ENCODE results near the gene ARHGEF11.

The ARHGEF11 gene

DNA sequence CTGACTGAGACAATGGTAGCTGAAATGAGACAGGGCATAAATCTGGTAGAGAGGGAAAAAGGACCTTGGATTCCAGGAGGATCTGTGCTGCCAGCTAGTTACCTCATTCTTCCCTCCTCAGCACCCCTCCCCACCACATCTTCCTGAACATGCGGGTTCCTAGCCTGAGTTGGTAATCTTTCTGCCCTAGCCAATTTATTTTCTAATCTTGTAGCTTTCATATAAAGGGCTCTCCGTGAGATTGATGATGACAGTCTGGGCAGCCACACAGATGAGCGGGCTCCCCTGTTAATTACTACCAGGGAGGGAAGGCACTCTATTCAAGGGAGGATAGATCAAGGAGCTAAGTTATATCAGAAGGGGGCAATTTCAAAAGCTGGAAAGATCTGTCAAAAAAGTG, 20.2 kb downstream of the ARHGEF11 start:
- Histone ChIP-seq H3K4me3 (ENCODE audit: low read length) (no peak overlapping the region), H3K9ac (ENCODE audit: low read depth, low read length) (no peak overlapping the region), H3K36me3 (ENCODE audit: insufficient read depth, low read length) (no peaks in the 10 kb centered on the region), H3K4me1 (ENCODE audit: control insufficient read depth, insufficient read depth, low read length) (no peaks in the 10 kb centered on the region), H3K9me3 (replicated peaks; ENCODE audit: low read length) (peaks cover 9% of the 10 kb centered on the region), H3K4me2 (ENCODE audit: low read length) (no peak overlapping the region), H3K27me3 (ENCODE audit: control insufficient read depth, insufficient read depth, low read length) (no peaks in the 10 kb centered on the region)

DNA sequence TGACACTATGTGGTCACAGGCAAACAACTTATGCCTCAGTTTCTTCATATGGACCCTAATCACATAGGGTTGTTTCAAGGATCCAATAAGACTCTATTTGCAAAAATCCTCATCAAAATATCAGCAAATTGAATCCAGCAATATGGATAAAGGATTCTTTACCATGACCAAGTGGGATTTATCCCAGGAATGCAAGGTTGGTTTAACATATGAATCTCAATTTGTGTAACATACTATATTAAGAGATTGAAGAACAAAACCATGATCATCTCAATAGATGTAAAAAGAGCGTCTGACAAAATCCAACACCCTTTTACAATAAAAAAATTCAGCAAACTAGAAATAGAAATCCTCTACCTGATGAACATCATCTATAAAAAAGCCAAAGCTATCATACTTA, 23.9 kb downstream of the ARHGEF11 start:
- H3K4me1 ChIP-seq (ENCODE audit: control insufficient read depth, insufficient read depth, low read length): no peaks in the 10 kb centered on the region
- no peak overlapping the region for H3K4me3 ChIP-seq (ENCODE audit: low read length)
- H3K9ac ChIP-seq (ENCODE audit: low read depth, low read length): no peak overlapping the region
- no peak overlapping the region for H3K4me2 ChIP-seq (ENCODE audit: low read length)
- peaks cover 11% of the 10 kb centered on the region for H3K9me3 ChIP-seq (replicated peaks; ENCODE audit: low read length)
- no peaks in the 10 kb centered on the region for H3K36me3 ChIP-seq (ENCODE audit: insufficient read depth, low read length)
- H3K27me3 ChIP-seq (ENCODE audit: control insufficient read depth, insufficient read depth, low read length): no peaks in the 10 kb centered on the region

DNA sequence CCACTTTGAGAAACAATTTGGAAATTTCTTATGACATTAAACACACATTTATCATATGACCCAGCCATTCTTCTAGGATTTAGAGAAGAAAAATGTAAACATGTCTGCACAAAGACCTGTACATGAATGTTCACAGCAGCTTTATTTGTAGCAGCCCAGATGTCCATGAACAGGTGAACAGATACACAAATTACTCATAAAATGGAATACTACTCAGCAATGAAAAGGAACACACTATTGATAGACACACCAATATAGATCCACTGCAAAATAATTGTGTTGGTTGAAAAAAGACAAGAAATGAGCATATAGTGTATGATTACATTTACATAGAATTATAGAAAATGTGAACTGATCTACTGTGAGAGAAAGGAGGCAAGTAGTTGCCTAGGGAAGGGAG, 26.1 kb downstream of the ARHGEF11 start:
- Histone ChIP-seq H3K27me3 (ENCODE audit: control insufficient read depth, insufficient read depth, low read length) (no peaks in the 10 kb centered on the region), H3K9ac (ENCODE audit: low read depth, low read length) (no peak overlapping the region), H3K4me3 (ENCODE audit: low read length) (no peak overlapping the region), H3K4me2 (ENCODE audit: low read length) (no peak overlapping the region), H3K9me3 (replicated peaks; ENCODE audit: low read length) (peaks cover 11% of the 10 kb centered on the region), H3K36me3 (ENCODE audit: insufficient read depth, low read length) (no peaks in the 10 kb centered on the region), H3K4me1 (ENCODE audit: control insufficient read depth, insufficient read depth, low read length) (no peaks in the 10 kb centered on the region)

DNA sequence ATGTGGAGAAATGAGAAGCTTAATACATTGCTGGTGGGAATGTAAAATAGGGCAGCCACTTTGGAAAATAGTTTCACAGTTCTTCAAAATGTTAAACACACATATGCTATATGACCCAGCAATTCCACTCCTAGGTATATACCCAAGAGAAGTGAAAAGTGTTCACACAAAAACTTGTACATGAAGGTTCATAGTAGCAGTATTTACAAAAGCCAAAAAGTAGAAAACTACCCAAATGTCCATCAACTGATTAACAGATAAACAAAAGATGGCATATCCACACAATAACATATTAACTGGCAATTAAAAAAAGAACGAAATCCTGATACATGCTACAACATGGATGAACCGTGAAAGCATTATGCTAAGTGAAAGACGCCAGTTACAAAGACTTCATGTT, 33.7 kb downstream of the ARHGEF11 start:
- no peak overlapping the region for H3K4me3 ChIP-seq (ENCODE audit: low read length)
- H3K9me3 ChIP-seq (replicated peaks; ENCODE audit: low read length): no peaks in the 10 kb centered on the region
- no peaks in the 10 kb centered on the region for H3K36me3 ChIP-seq (ENCODE audit: insufficient read depth, low read length)
- peaks cover 6% of the 10 kb centered on the region for H3K4me1 ChIP-seq (ENCODE audit: control insufficient read depth, insufficient read depth, low read length)
- no peak overlapping the region for H3K4me2 ChIP-seq (ENCODE audit: low read length)
- H3K9ac ChIP-seq (ENCODE audit: low read depth, low read length): no peak overlapping the region
- H3K27me3 ChIP-seq (ENCODE audit: control insufficient read depth, insufficient read depth, low read length): no peaks in the 10 kb centered on the region

DNA sequence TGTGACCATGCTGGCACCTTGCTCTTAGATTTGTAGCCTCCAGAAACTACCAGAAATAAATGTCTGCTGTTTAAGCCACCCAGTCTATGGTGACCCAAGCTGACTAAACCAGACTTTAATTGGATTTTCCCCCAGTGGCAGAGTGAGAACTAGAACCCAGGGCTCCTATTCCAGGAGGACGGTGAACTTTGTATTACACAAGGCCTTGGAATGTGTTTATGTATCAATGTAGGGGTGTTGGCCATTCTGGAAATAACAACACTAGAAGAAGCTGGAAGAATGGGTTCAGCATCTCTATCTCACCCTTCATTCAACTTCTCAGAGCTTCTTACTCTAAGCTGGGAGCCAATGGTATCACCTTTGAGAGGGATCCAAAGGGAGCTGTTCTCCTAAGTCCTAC, 37.0 kb downstream of the ARHGEF11 start:
- no peak overlapping the region for H3K9ac ChIP-seq (ENCODE audit: low read depth, low read length)
- H3K36me3 ChIP-seq (ENCODE audit: insufficient read depth, low read length): no peaks in the 10 kb centered on the region
- H3K27me3 ChIP-seq (ENCODE audit: control insufficient read depth, insufficient read depth, low read length): no peaks in the 10 kb centered on the region
- peaks cover 6% of the 10 kb centered on the region for H3K4me1 ChIP-seq (ENCODE audit: control insufficient read depth, insufficient read depth, low read length)
- H3K4me3 ChIP-seq (ENCODE audit: low read length): no peak overlapping the region
- H3K9me3 ChIP-seq (replicated peaks; ENCODE audit: low read length): no peaks in the 10 kb centered on the region
- no peak overlapping the region for H3K4me2 ChIP-seq (ENCODE audit: low read length)

DNA sequence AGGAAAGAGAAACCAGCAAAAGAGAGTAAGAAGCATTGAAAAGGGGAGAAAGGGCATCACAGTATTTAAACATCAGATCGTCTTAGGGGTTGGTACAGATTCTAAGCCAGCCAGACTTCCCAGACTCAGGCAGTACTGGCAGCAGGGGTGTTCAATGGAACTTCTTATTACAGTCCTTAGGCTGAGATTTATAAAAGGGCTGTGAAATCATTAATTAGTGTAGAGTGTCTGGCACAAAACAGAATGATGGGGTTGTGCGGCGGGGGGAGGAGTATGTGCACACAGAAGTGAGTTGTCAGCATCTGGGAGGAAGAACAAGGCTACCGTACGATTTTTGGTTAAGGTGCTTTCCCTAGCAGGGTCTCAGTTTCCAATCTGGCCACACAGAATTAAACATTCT, 38.2 kb downstream of the ARHGEF11 start:
- H3K27me3 ChIP-seq (ENCODE audit: control insufficient read depth, insufficient read depth, low read length): no peaks in the 10 kb centered on the region
- no peak overlapping the region for H3K9ac ChIP-seq (ENCODE audit: low read depth, low read length)
- no peak overlapping the region for H3K4me2 ChIP-seq (ENCODE audit: low read length)
- H3K36me3 ChIP-seq (ENCODE audit: insufficient read depth, low read length): no peaks in the 10 kb centered on the region
- H3K4me3 ChIP-seq (ENCODE audit: low read length): no peak overlapping the region
- H3K9me3 ChIP-seq (replicated peaks; ENCODE audit: low read length): no peaks in the 10 kb centered on the region
- H3K4me1 ChIP-seq (ENCODE audit: control insufficient read depth, insufficient read depth, low read length): peaks cover 6% of the 10 kb centered on the region

DNA sequence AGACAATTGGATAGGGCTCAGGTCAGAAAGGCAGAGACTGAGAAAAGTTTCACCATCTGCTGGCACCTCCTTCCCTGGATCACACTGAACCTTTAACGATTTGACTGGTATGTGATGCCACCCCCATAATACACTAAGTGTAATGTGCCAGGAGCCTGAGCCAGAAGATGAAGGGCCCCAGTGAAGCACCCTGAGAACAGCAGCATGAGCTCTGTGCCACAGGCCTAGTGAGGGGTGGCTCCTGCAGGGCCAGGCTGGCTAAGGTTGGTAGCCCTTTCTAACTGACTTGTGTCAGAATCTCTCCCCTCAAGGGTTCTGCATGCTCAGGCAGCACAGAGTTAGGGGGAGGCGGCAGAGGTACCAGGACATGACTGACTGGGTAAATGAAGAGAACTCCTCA, 38.9 kb downstream of the ARHGEF11 start:
- Histone ChIP-seq H3K27me3 (ENCODE audit: control insufficient read depth, insufficient read depth, low read length) (no peaks in the 10 kb centered on the region), H3K4me2 (ENCODE audit: low read length) (no peak overlapping the region), H3K4me1 (ENCODE audit: control insufficient read depth, insufficient read depth, low read length) (peaks cover 6% of the 10 kb centered on the region), H3K4me3 (ENCODE audit: low read length) (no peak overlapping the region), H3K9me3 (replicated peaks; ENCODE audit: low read length) (no peaks in the 10 kb centered on the region), H3K36me3 (ENCODE audit: insufficient read depth, low read length) (no peaks in the 10 kb centered on the region), H3K9ac (ENCODE audit: low read depth, low read length) (no peak overlapping the region)

DNA sequence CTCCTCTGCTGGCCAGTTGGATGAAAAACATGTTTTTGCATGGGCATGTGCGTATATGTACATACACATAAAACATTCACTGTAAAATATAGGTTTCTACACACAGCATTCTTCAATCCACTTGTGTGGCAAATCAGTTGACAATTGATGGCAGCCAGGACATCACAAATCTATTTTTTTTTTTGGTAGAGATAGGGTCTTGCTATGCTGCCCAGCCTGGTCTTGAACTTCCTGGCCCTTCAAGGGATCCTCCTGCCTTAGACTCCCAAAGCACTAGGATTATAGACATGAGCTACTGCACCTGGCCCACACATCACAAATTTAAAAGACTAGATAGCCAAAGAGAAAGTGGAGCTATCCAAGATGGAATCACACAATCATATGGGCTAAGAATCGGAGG, 39.6 kb downstream of the ARHGEF11 start:
- no peak overlapping the region for H3K9ac ChIP-seq (ENCODE audit: low read depth, low read length)
- no peak overlapping the region for H3K4me2 ChIP-seq (ENCODE audit: low read length)
- peaks cover 6% of the 10 kb centered on the region for H3K4me1 ChIP-seq (ENCODE audit: control insufficient read depth, insufficient read depth, low read length)
- H3K36me3 ChIP-seq (ENCODE audit: insufficient read depth, low read length): no peaks in the 10 kb centered on the region
- H3K9me3 ChIP-seq (replicated peaks; ENCODE audit: low read length): no peaks in the 10 kb centered on the region
- H3K27me3 ChIP-seq (ENCODE audit: control insufficient read depth, insufficient read depth, low read length): no peaks in the 10 kb centered on the region
- H3K4me3 ChIP-seq (ENCODE audit: low read length): no peak overlapping the region

DNA sequence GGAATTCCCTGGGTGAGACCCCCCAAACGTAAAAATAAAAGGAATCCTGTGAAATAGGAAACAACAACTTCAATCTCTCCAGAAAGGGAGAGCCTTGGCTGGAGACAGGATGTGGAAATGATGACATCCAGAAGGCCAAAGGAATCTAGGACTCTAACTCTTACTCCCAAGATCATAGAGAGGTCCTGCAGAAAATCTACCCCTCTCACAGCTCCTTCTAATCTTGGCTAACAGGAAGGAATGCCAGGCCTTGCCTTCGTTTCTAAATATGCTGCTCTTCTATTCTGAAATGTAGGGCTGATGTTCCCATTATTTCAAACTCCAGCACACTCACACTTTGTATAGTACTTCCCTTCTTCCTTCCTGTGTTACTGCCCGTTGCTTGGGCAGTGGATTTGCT, 40.7 kb downstream of the ARHGEF11 start:
- no peaks in the 10 kb centered on the region for H3K9me3 ChIP-seq (replicated peaks; ENCODE audit: low read length)
- no peak overlapping the region for H3K4me2 ChIP-seq (ENCODE audit: low read length)
- H3K27me3 ChIP-seq (ENCODE audit: control insufficient read depth, insufficient read depth, low read length): no peaks in the 10 kb centered on the region
- H3K4me3 ChIP-seq (ENCODE audit: low read length): no peak overlapping the region
- no peaks in the 10 kb centered on the region for H3K36me3 ChIP-seq (ENCODE audit: insufficient read depth, low read length)
- H3K4me1 ChIP-seq (ENCODE audit: control insufficient read depth, insufficient read depth, low read length): peaks cover 6% of the 10 kb centered on the region
- no peak overlapping the region for H3K9ac ChIP-seq (ENCODE audit: low read depth, low read length)

DNA sequence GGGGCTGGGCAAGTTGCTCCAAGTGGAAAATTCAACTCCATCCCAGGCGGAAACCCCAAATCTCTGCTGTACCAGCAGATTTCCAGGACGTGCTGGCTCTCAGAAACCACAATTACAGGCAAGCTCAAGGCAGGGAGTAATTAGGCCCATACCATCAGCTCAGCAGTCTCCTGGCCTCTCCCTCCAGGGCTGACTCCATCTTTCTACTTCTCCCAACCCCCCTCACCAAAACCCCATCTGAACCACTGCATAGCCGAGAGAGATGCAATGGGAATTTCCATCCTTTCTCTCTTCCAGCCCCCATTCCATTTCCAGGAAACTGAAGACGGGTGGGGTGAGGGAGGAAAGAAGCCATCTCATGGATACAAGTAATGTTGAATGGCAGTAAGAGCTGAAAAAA, 41.2 kb downstream of the ARHGEF11 start:
- Histone ChIP-seq H3K4me3 (ENCODE audit: low read length) (no peak overlapping the region), H3K27me3 (ENCODE audit: control insufficient read depth, insufficient read depth, low read length) (no peaks in the 10 kb centered on the region), H3K9ac (ENCODE audit: low read depth, low read length) (no peak overlapping the region), H3K4me1 (ENCODE audit: control insufficient read depth, insufficient read depth, low read length) (peaks cover 6% of the 10 kb centered on the region), H3K36me3 (ENCODE audit: insufficient read depth, low read length) (no peaks in the 10 kb centered on the region), H3K4me2 (ENCODE audit: low read length) (no peak overlapping the region), H3K9me3 (replicated peaks; ENCODE audit: low read length) (no peaks in the 10 kb centered on the region)

DNA sequence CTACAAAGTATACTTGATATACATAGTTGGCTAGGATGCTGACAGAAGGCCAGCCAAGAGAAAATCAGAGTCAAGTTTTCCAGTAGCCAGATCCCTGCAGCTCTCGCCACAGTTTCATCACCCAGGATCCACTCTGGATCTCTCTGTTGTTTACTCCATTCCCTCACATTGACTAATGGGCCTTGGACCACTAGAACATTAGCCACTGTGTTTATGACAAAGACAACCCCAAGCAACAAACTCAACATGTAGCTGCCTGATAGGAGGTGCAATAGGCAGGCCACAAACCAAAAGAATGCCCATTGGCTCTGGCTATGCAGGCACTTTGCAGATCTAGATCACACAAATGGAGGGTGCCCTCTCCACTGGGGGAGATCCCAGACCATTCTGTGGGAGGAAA, 44.2 kb downstream of the ARHGEF11 start:
- H3K4me2 ChIP-seq (ENCODE audit: low read length): no peak overlapping the region
- no peaks in the 10 kb centered on the region for H3K36me3 ChIP-seq (ENCODE audit: insufficient read depth, low read length)
- no peaks in the 10 kb centered on the region for H3K9me3 ChIP-seq (replicated peaks; ENCODE audit: low read length)
- H3K27me3 ChIP-seq (ENCODE audit: control insufficient read depth, insufficient read depth, low read length): no peaks in the 10 kb centered on the region
- no peak overlapping the region for H3K4me3 ChIP-seq (ENCODE audit: low read length)
- H3K9ac ChIP-seq (ENCODE audit: low read depth, low read length): no peak overlapping the region
- no peaks in the 10 kb centered on the region for H3K4me1 ChIP-seq (ENCODE audit: control insufficient read depth, insufficient read depth, low read length)

DNA sequence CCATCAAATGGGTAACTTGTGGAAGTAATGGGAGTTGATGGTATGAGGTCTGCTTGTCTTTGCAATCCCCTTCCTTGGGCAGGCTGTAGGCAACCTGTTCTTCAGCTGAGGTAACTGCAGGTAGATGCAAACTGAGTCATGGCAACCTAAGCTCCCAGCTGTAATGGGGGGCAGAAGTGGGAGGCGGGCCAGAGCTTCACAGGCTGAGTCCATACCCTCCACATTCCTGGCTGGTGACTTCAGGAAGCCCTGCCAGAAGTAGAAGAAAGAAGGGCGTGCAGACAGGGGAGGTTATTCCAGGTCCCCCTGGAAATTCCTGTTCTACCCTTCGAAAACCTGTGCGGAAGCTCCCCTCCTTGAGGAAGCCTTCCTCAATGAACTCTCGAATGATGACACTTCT, 44.9 kb downstream of the ARHGEF11 start:
- no peak overlapping the region for H3K4me2 ChIP-seq (ENCODE audit: low read length)
- H3K36me3 ChIP-seq (ENCODE audit: insufficient read depth, low read length): no peaks in the 10 kb centered on the region
- no peak overlapping the region for H3K9ac ChIP-seq (ENCODE audit: low read depth, low read length)
- H3K9me3 ChIP-seq (replicated peaks; ENCODE audit: low read length): no peaks in the 10 kb centered on the region
- no peak overlapping the region for H3K4me3 ChIP-seq (ENCODE audit: low read length)
- no peaks in the 10 kb centered on the region for H3K4me1 ChIP-seq (ENCODE audit: control insufficient read depth, insufficient read depth, low read length)
- H3K27me3 ChIP-seq (ENCODE audit: control insufficient read depth, insufficient read depth, low read length): no peaks in the 10 kb centered on the region

Measured in skeletal muscle satellite cell (primary cell).